Urinary bladder (tissue), 4 donors: ENCODE results near the gene FIS1. TPM values are rescaled to one million over a fixed set of nuclear protein-coding genes. Genes with fewer than 3 reads are reported as not detected.
A peak's percentile ranks its signal among the peaks of the same experiment; 100 is the strongest.
"Not testable (repeated sequence)": the region's sequence is repeated elsewhere in the genome, so short reads cannot be mapped to it uniquely, and the experiment has no call there.

Experiments used
- DNase-seq: peaks from one replicate; pipeline ENCODE4 v3.0.0-alpha.2; 2015; ENCODE audit errors: extremely low spot score
- H3K27ac ChIP-seq: one replicate; pipeline ENCODE4 v1.5.1; 2013; ENCODE audit warnings: low read depth, mild to moderate bottlenecking, moderate library complexity
- H3K36me3 ChIP-seq: one replicate; pipeline ENCODE4 v1.6.1; 2013; ENCODE audit warnings: mild to moderate bottlenecking, moderate library complexity; ENCODE audit not compliant: insufficient read depth
- H3K4me1 ChIP-seq: one replicate; pipeline ENCODE4 v1.6.1; 2013; ENCODE audit warnings: mild to moderate bottlenecking, moderate library complexity; ENCODE audit not compliant: insufficient read depth
- H3K4me3 ChIP-seq: one replicate; pipeline ENCODE4 v1.5.1; 2013; ENCODE audit warnings: low read depth, low read length
- WGBS: extraction: QIAGEN DNeasy Blood & Tissue Kit; methylation state at CpG from one replicate; pipeline ENCODE4 v1.1.7; 2013; 5-methylcytosine and 5-hydroxymethylcytosine counted together
- polyA plus RNA-seq: library from polyadenylated mRNA; stranded (reverse); fragments of 200-250 nt; gene quantifications from one replicate; pipeline ENCODE4 v1.2.3, GENCODE V29; 2013
- total RNA-seq: library from RNA; depleted of rRNA; stranded (reverse); fragments of >200 nt; gene quantifications from one replicate; pipeline ENCODE4 v1.2.3, GENCODE V29; 2014
- donor health status: healthy with polysubstance abuse.
- donor health status: healthy.

Gene FIS1
- total RNA-seq (66.7 TPM), polyA plus RNA-seq (247 TPM)

DNA sequence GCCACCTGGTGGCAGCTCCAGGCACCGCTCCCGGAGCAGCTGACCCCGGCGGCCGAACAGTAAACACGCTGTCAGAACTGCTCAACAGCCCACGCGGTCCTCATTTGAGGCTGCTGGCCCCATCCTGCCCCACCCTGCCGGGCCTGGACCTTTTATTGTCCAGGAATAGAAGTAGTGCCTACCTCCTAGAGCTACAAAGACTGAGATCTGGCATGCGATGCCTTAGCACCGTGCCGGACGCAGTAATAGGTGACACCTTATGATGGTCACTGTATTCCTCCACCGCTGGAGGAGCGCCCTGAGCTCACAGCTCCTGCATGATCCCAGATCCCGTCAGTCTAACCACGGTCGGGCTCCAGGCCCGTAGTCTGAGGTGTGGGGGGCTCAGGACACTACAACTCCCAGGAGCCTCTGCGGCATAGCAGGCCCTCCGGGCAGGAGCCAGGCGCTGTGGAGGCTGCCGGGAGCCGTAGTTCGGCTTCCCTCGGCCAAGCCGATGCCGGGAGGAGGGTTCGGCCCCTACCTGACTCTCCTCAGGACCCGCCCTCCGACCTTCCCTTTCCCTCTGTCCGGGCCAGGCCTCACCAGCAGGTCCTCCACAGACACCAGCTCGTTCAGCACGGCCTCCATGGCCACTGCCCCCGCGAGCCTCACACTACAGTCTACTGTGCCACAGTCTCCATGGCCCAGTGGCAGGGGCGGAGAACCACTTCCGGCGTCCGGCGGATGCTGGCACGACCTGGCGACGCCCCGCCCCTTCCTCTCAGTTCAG is at the start of gene FIS1:
Gene FIS1, minus strand, starts transcription at position 707 of the 772 bp plus-strand sequence. Its CDS starts 77 bp downstream, at position 630.
- under 1% methylated on average over 45 of the region's 45 CpGs for WGBS

DNA sequence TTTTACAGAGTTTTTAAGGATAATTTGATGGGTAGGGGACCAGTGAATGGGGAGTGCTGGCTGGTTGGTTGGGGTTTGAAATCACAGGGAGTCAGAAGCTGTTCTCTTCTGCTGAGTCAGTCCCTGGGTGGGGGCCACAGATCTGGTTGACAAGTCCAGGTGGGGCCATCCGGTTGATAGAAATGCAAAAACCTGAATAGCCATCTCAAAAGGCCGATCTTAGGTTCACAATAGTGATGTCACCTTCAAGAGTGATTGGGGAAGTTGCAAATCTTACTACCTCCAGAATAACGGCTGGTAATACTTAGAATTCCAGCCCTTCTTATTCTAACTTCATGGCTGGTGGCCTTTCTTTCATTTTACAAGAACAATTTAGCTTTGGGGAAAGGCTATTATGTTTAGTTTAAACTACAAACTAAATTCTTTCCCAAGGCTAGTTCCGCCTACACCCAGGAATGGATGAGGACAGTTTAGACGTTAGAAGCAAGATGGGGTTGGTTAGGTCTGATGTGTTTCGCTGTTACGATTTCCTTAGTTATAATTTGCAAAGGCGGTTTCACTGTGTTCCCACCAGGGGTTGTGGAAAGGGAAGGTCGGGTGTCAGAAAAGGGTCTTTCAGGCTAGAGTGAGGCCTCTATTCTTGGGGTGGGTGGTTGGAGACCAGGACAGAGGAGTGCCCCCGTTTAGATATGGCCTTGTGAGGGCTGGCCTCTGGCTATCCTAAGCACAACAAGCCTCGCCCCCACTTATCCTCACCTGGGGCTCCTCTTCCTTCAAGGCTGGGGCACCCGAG is 49.4 kb upstream of the FIS1 start:
- DNase-seq = no peak
- H3K4me3 ChIP-seq = no peak overlapping the region
- no peak overlapping the region for H3K27ac ChIP-seq
- H3K4me1 ChIP-seq = no peaks in the 10 kb centered on the region
- 32% methylated on average over 12 of the region's 12 CpGs for WGBS
- H3K36me3 ChIP-seq = no peaks in the 10 kb centered on the region

More for the DNA sequence above, at the start of gene FIS1:
- Histone ChIP-seq H3K4me1 (no peaks in the 10 kb centered on the region), H3K36me3 (no peaks in the 10 kb centered on the region), H3K27ac (peak within 1 kb of the TSS; percentile 94), H3K4me3 (peak within 1 kb of the TSS; percentile 72)
- peak; percentile 76 for DNase-seq

DNA sequence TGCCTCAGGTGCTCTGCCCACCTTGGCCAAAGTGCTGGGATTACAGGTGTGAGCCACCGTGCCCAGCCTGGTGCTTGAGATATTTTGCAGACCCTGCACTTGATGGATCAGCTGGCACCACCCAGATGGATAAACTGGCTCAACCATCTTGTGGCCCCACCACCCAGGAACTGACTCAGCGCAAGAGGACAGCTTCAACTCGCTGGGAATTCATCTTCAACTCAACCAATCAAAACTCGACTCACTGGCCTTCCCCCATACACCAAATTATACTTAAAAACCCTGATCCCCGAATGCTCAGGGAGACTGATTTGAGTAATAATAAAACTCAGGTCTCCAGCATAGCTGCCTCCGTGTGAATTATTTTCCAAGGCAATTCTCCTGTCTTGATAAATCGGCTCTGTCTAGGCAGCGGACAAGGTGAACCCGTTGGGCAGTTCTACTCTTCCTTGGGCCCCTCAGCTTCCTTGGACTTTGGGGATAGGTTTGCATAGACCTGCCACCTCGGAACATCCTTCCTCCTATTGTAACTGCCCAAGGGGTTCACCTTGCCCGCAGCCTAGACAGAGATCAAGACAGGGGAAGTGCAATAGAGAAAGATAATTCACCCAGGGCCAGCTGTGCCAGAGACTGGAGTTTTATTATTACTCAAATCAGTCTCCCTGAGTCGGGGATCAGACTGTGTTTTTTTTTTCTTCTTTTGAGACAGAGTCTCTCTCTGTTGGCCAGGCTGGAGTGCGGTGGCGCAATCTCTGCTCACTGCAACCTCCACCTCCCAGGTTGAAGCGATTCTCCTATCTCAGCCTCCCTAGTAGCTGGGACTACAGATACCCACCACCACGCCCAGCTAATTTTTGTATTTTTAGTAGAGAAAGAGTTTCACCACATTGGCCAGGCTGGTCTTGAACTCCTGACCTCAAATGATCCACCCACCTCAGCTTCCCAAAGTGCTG is 48.5 kb upstream of the FIS1 start:
- DNase-seq, H3K4me3 ChIP-seq, H3K27ac ChIP-seq, H3K36me3 ChIP-seq, H3K4me1 ChIP-seq: not testable (repeated sequence)
- WGBS = 42% methylated on average over 16 of the region's 16 CpGs

DNA sequence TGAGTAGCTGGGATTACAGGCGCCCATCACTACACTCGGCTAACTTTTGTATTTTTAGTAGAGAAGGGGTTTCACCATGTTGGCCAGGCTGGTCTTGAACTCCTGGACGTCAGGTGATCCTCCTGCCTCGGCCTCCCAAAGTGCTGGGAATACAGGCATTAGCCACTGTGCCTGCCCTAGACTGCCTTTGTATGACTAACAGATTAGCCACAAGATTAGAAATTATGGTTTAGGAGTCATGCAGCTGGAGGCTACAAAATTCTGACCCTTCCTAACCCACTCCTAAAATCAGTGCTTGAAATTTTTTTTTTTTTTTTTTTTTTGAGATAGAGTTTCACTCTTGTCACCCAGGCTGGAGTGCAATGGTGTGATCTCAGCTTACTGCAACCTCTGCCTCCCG is 47.7 kb upstream of the FIS1 start:
- 66% methylated on average over 5 of the region's 5 CpGs for WGBS
- not testable (repeated sequence) for H3K36me3 ChIP-seq, DNase-seq, H3K4me1 ChIP-seq, H3K27ac ChIP-seq, H3K4me3 ChIP-seq

DNA sequence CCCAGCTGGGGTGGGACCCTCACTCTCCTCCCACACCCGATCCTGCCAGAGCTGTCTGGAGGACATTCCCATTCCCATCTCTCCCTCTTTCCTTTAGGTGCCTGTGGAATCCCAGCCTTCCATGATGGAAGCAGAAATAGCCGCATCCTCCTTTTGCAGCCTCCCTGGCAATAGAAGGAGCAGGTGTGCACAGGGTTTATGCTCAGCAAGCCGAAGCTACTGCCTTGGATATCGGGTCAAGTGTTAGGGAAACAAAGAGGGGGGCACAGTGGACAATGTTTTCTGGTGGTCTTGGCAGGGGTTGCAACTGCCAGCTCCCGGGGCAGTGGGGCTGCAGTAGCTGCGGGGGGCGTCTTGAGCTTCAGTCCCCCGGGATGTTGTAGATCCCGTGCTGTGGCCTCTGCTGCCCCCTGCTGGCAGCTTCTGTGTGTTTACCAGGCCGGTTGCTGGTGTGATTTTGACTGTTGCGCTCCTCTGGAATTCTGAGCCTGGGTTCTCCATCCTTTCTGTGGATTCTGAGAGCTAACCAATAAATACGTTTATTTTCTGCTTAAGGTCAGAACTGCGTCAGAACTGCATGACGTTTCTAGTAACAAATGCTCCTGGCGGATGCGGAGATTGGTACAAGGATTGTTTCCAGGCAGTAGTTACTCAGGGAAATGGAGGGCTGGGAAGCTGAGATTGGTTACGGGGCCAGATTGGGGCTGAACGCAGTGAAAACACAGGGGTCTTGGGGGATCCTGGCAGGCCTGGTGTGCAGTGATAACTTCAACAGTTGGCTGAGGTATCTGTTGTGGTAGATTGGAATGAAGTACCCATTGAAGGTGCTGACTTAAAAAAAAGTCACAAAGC is 45.5 kb upstream of the FIS1 start:
- not testable (repeated sequence) for H3K36me3 ChIP-seq, H3K4me1 ChIP-seq, DNase-seq, H3K4me3 ChIP-seq, H3K27ac ChIP-seq
- WGBS = 19% methylated on average over 17 of the region's 18 CpGs

DNA sequence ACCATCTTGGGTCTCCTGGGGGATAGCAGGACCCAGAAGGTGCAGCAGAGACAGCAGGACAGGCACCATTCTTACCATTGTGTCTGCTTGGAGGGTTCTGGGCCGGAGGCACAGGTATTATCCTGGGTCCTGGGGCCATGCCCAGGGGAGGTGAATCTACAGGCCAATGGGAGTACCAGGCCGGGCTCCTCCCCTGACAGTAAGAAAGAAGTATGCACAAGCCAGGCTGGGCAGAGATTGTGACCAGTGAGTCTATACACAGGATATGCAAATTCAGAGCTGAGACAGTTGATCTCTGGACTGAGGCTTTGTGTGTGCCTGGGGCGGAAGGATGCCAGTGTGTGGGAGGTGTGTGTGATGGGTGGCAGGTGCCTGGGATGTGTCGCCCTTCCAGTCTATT is 44.8 kb upstream of the FIS1 start:
- DNase-seq, H3K27ac ChIP-seq, H3K4me3 ChIP-seq, H3K36me3 ChIP-seq, H3K4me1 ChIP-seq: not testable (repeated sequence)
- WGBS = 50% methylated on average over 4 of the region's 4 CpGs

DNA sequence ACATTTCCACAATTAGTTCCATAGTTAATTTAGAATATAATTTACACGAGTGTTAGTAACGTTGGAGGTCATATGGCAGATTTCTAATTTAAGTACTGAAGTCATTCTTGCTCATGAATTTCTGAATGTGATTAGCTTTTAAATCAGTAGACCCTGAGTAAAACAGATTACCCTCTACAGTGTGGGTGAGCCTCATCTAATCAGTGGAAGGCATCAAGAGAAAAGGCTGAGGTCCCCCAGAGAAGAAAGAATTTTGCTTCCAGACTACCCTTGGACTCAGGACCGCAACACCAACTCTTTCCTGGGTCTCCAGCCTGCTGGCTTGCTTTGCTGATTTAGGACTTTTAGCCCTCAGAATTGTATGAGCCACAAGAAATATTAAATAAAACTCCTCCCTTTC is 43.6 kb upstream of the FIS1 start:
- 91% methylated on average over 3 of the region's 3 CpGs for WGBS
- H3K4me3 ChIP-seq = no peak overlapping the region
- H3K36me3 ChIP-seq = no peaks in the 10 kb centered on the region
- no peak for DNase-seq
- no peak overlapping the region for H3K27ac ChIP-seq
- no peaks in the 10 kb centered on the region for H3K4me1 ChIP-seq

DNA sequence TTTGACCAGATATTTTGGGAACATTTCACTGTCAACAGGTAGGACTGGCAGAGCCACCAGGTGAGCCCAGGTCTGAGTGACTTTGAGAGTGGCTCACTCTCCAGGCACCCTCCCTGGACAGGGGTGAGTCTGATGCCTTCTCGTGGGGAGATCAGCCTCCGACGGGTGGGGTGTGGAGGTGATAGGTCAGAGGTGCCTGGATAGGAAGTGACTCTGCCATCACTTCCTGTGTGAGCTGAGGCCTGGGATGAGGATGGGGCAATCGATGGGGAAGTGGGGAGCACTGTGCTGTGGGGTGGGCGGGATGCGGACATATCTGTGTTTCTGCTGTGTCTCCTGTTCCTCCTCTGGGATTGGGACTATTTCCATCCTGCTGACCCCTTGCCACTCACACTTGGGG is 42.2 kb upstream of the FIS1 start:
- Histone ChIP-seq H3K4me3 (no peak overlapping the region), H3K27ac (no peak overlapping the region), H3K36me3 (no peaks in the 10 kb centered on the region), H3K4me1 (no peaks in the 10 kb centered on the region)
- WGBS = 68% methylated on average over 6 of the region's 6 CpGs
- DNase-seq = no peak

DNA sequence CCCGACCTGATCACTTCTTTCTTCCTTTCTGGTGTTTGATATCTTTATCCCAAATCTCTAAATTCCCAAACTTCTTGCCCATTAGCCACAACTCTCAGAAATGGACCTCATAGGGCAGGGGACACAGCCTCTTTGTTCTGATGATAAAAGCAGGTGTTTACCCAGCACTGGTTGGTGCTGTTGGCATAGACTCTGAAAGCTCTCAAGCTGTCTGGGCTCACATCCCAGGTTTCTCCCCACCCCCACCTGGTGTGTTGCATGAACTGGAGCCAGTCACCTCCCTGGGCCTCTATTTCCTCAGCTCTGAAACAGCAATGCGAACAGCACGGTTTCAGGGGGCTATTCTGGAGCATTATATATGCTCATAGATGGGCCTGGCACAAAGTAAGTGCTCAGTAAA is 41.0 kb upstream of the FIS1 start:
- not testable (repeated sequence) for H3K27ac ChIP-seq, H3K4me3 ChIP-seq, DNase-seq, H3K36me3 ChIP-seq, H3K4me1 ChIP-seq
- 65% methylated on average over 3 of the region's 3 CpGs for WGBS

DNA sequence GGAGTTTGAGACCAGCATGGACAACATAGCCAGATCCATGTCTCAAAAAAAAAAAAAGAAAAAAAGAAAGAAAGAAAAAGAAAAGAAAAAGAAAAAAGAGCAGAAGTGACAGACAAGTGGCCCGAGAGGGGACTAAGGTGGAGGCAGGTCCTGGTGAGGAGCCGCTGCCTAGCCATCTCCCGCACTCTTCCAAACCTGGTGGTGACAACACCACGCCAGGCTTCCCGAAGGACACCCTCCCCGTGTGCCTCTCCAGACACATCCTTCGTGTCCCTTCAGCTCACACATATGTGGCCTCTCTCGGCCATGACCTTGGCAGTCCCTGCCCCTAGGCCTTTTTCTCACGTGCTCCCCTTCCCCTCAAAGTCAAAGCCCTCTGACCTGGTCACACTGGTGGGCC is 40.3 kb upstream of the FIS1 start:
- DNase-seq = no peak
- Histone ChIP-seq H3K27ac (no peak overlapping the region), H3K4me3 (no peak overlapping the region), H3K4me1 (no peaks in the 10 kb centered on the region), H3K36me3 (no peaks in the 10 kb centered on the region)
- WGBS = 80% methylated on average over 9 of the region's 9 CpGs

DNA sequence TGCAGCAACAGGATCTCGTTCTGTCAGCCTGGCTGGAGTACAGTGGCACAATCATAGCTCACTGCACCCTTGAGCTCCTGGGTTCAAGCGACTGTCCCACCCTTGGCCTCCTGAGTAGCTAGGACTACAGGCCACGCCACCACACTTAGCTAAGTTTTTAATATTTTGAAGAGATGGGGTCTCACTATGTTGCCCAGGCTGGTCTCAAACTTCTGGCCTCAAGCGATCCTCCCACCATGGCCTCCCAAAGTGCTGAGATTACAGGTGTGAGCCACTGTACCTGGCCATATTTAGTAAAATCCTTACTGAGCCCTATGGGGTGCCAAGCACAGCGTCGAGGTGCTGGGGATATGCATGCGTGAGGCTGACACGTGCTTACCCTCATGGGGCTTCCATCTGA is 36.0 kb upstream of the FIS1 start:
- 89% methylated on average over 8 of the region's 8 CpGs for WGBS

DNA sequence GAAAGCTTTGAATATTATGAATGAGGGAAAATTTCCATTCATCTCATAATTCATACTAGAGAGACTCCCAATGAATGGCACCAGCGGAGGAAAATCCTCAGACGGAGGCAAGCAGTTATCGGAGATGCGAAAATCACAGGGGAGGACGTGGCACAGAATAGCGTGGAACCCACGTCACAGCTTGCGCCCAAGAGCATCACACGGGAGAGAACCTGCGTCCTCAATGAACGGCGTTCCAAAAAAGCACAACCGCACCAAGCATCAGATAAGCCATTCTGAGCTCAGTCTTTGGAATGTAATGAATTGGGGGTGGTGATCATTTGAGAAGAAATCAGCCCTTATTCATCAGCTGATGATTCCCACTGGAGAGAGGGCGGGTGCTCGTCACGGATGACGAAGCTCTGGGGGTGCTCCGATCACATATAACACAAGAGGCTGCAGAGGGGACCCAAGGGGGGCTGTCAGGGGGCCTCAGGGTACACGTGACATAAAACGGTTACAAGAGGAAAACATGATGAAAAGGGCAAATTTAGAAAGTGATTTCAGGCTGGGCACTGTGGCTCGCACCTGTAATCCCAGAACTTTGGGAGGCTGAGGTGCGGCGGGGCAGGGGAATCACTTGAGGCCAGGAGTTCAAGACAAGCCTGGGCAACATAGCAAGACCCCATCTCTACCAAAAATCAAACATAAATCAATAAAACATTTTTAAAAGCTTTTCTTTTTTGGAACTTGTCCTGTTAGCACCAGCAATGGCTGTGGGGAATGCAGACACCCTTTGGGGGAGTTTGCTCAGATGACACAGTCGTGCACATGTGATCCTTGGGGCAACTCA is 33.8 kb upstream of the FIS1 start:
- no peaks in the 10 kb centered on the region for H3K4me1 ChIP-seq
- no peak overlapping the region for H3K4me3 ChIP-seq
- DNase-seq = no peak
- H3K27ac ChIP-seq = no peak overlapping the region
- H3K36me3 ChIP-seq = no peaks in the 10 kb centered on the region
- 82% methylated on average over 24 of the region's 24 CpGs for WGBS

More for the DNA sequence above, 36.0 kb upstream of the FIS1 start:
- not testable (repeated sequence) for H3K36me3 ChIP-seq, DNase-seq, H3K4me1 ChIP-seq, H3K27ac ChIP-seq, H3K4me3 ChIP-seq
